Islet precursor cell (in vitro differentiated cells): ENCODE data around the gene TMC6.

ENCODE experiments used
- DNase-seq: peaks from one replicate; pipeline ENCODE4 v3.0.0-alpha.2; 2018

Gene TMC6

DNA sequence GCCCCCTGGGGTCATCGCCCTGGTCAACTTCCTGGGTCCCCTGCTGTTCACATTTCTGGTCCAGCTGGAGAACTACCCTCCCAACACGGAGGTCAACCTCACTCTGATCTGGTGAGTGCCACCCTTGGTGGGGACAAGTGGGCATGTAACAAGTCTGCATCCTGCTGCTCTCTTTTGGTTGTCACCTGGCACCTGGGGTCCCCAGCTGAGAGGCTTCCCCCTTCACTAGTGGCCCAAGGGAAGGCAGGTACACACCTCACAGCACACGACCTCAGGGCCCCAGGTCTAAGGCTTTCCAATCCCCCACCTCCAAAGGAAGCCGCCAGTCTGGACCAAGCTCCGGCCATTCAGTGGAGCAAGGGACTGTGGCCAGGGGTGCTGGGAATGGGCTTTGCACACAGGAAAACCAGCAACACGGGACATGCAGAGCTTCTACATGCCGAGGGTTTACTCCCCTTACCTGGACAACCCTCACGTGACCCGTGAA, 6.4 kb upstream of the TMC6 start:
- no peak for DNase-seq

DNA sequence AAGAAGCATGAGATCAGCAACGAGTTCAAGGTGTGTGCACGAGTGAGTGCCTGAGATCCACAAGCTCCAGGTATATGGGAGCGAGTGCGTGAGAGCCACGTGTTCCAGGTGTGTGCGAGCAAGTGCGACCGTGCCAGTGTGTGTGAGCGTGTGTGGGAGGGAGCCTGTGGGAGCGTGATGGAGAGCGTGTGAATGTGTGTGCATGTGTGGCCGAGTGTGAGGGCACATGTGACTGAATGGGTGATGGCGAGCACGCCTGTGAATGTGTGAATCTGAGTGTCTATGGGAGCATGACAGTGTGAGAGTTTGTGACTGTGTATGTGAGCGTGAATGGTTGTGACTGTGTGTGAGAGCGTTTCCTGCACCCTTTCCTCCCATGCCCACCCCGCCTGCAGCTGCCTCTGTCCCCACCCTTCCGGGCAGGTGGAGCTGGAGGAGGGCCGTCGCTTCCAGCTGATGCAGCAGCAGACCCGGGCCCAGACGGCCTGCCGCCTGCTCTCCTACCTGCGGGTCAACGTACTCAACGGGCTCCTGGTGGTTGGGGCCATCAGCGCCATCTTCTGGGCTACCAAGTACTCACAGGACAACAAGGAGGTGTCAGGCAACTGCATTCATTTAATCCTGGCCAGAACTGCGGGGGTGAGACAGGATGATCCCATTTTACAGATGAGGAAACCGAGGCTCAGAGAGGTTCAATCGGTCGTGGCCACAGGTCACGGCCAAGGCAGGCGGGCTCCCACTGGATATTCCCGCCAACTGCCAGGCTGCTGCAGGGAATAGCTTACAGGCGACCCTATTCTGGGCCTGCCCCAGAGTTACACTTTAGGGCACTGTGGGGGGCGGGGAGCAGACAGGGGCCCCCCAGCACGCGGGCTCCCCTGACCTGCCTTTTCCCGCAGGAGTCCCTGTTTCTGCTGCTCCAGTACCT, 5.7 kb upstream of the TMC6 start:
- DNase-seq: peak; percentile 94

DNA sequence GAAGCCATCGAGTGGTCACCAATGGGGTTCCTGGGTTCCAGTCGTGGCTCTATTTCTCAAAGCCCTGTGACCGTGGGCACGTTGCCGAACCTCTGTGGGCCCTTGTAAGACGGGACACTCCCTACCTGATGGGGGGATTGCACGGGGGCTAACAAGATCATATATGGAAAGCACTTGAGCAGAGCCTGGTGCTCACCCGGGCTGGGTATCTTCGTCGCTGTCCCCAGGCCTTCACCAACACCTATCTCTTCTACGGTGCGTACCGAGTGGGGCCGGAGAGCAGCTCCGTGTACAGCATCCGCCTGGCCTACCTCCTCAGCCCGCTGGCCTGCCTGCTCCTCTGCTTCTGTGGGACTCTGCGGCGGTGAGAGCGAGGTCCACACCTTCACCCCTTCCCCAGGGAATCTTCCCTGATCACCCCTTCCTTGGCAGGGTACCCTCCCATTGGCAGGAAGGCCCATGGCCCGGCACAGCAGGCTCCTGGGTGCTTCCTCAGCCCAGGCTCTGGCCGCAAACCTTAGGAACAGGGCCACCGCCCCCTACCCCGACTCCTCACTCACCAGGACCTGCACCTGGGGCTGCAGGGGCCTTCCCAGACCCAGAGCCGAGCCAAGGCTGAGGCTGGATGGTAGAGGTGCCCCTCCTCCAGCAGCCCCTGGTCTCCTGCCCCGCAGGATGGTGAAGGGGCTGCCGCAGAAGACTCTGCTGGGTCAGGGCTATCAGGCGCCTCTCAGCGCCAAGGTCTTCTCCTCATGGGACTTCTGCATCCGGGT, 4.8 kb upstream of the TMC6 start:
- no peak for DNase-seq

- no peak for DNase-seq
These were observed 4.2 kb upstream of the TMC6 start for GRCh38 chr17:78132767-78133178.

GRCh38 chr17:78132084-78132676, 3.6 kb upstream of the TMC6 start:
- DNase-seq: peak; percentile 94

DNA sequence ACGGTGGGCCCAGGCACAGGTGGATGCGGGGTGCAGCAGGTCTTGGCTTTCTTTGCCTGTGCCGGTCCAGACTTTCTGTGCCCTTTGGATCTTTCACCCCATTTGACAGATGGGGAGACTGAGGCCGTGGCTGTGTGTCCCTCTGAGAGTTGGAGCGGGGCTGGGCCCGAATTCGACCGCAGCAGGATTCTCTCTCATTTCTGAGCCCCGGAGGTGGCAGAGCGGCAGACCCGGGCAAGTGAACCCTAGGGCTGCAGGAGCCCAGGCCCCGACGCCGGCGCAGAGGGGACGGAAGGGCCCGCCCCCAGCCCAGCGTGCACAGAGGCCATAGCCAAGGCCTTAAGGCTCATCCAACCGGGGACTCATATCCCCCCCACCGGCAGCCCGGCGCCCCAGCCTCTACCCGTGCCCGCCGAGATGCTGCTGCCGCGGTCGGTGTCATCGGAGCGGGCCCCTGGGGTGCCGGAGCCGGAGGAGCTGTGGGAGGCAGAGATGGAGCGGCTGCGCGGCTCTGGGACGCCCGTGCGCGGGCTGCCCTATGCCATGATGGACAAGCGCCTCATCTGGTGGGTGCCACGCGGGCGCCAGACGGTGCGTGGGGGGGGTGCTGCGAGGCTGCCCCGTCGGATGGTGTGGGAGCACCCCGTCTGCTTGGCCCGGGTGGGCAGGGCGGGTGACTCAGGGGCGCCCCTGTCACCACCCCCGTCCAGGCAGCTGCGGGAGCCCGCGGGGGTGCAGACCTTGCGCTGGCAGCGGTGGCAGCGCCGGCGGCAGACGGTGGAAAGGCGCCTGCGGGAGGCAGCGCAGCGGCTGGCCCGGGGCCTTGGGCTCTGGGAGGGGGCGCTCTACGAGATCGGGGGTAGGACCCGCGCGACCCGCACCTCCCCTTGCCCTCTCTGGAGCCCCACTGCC, 2.9 kb upstream of the TMC6 start:
- DNase-seq: no peak

GRCh38 chr17:78130437-78131101, 2.0 kb upstream of the TMC6 start, which contains the start of gene TMC8:
Gene TMC8, plus strand, starts transcription at chr17:78130771. Its CDS starts 818 bp downstream, at chr17:78131589.
- no peak for DNase-seq

GRCh38 chr17:78130090-78130436, 1.5 kb upstream of the TMC6 start:
- no peak for DNase-seq

DNA sequence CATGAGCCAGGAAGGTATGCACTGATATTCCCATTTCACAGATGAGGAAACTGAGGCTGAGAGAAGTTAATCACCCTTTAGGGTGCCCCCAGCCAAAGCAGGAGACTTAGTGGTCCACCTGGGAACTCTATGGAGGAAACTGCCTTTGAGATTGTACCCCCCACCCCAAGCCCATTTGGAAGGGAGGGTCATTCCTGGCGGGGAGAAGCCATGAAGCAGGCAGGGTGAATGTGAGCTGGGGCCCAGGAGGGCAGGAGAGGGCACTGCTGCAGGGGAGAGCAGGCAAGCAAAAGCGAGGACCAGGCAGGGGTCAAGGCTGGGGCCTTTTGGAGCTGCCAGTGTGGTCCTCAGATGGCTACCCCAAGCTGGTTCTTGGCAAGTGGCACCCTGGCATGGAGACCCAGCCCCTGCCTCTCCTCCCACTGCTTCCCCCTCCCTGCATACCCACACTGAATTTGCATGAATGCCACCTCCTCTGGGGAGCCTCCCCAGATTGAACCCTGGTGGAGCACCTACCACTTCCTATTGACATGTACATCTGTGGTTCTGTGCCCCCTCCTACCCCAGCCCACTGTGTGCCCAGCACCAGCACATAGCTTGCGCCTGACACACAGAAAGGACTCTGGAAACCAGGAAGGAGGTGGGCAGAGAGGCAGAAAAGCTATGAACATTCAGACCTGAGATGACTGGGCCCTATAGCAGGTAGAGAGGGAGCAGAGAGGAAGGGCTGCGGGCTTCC, 965 bp upstream of the TMC6 start:
- DNase-seq: no peak

- peak; percentile 85 for DNase-seq
These were observed 536 bp downstream of the TMC6 start for GRCh38 chr17:78127888-78128550.

- peak; percentile 97 for DNase-seq
These were observed 1.2 kb downstream of the TMC6 start for GRCh38 chr17:78127239-78127887.

DNA sequence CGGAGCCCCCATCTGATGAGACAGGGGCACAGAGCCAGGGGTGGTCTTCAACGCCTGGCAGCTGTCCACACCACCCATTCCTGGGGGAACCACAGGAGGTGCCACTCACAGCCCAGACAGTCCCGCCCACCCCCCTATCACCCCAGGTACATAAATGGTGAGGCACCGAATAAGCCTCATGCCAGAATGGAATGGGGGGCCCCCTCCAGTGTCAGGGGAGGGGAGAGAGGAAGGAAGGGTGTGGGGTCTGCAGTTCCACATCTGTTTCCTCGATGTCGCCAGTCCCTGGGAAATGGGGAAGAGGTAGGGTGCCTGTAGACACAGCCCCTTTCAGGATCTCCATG, 1.7 kb downstream of the TMC6 start:
- DNase-seq: no peak

DNA sequence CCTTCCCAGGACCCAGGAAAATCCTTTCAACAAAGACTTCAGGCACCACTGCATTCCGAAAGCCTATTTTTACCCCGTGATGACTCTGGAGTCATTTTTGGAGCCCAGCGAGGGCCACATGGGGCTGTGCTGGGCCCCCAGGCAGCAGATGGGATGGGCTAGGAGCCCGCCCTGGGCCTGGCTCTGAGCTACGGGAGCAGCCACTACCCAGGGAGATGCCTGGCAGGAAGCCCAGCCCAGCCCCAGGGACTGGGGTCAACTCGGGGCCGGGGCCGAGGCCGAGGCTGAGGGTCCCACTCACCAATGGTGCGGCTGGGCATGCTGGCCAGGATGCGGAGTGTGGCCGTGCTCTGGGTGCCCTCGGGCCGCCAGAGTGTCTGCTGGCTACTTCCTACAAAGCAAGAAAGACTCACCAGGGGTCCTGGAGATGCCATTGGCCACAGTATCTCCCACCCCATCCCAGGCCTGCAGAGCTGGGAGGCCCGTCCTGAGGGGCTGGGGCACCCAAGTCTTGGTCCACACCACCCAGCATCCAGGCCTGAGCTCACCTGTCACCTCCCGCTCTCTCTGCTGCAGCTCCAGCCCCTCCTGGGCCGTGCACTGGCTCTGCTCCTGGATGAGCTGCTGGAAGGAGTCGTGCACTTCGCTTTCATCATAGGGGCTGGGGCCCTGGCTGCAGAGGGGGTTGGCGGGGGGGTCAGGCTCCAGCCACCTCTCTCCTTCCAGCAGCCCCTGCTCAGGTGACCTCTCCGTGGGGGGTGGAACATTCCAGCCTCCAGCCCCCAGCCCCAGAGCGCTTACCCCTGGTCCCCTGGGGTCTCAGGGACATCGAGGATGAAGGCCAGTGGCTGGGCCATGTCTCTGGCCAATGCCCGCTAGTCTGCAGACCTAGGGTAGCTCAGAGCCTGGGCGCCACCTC, 2.3 kb downstream of the TMC6 start:
- no peak for DNase-seq

DNA sequence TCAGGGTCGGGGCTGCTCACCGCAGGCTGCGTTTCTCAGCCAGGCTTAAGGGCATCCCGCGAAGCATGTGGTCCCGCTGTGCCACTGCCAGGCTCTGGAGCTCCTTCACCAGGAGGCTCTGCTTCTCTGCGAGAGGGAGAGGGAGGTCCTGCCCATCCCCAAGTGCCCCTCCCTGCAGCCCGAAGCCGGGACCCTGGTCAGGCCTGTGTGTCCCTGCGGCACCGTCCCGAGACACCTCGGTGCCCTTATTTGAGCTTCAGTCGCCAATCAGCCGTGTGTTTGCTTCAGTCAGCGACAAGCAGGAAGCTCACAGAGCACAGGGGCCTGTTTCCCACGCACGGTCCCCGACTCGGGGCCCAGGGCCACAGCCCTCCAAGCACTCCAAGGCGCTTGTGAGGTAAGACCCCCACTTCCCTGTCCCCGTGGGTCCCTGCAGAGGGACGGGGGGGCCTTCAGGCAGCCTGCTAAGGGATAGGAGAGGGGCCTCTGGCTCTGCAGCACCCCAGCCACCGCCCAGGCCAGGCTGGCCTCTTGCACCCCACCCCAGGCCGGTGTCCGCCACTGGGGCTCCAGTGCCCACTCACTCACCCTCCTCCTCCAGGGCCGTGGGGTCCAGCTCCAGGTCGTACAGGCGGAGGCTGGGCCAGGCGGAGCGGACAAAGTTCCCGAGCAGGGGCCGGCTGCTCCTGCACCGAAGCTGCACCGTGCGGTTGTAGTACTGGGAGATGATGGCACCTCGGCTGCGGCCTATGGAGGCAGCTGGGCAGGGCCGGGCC, 3.2 kb downstream of the TMC6 start:
- no peak for DNase-seq

GRCh38 chr17:78124836-78125137, 3.8 kb downstream of the TMC6 start:
- DNase-seq: no peak

GRCh38 chr17:78124081-78124835, 4.3 kb downstream of the TMC6 start:
- no peak for DNase-seq

DNA sequence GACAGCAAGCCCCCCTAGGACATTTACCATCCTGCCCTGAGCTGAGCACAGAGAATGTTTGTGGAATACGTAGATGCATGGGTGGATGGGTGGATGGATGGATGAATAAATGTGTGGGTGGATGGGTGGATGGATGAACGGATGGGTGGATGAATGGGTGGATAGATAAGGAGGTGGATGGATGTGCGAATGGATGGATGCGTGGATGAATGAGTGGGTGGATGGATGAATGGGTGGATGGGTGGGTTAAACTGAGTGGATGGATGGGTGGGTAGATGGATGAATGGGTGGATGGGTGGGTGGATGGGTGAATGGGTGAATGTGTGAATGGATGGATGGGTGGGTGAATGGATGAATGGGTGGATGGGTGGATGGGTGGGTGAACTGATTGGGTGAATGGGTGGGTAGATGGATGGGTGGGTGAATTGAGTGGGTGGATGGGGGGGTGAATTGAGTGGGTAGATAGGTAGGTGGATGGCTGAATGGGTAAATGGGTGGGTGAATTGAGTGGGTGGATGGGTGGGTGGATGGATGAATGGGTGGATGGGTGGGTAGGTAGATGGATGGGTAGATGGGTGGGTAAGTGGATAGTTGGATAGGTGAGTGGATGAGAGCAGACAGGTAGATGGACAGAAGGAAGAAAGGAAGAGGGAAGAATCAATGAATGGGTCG, 5.2 kb downstream of the TMC6 start:
- DNase-seq: no peak
